ENCODE results near the gene NRDE2.

Gene NRDE2

GRCh38 chr14:90297876-90298629 is 33.7 kb downstream of the NRDE2 start:
- ChIA-PET POLR2A (no interaction called here), CTCF (interaction anchor here (1.6 to 5.9 kb wide), 4 partner anchors 8 to 461 kb away, joined by 3 to 48 read pairs (median 8); no protein-coding TSS in a partner anchor)
- no peak for DNase-seq (ENCODE audit: low read depth, low spot score)
- no peak for TF ChIP-seq CTCF (IDR thresholded peaks at IDR 0.05; ENCODE audit: insufficient read depth, low read length, missing control alignments)
- H3K4me3 ChIP-seq (ENCODE audit: low read depth, low read length), result no peak overlapping the region

GRCh38 chr14:90296641-90297040 is 35.1 kb downstream of the NRDE2 start:
- ChIA-PET POLR2A (no interaction called here), CTCF (interaction anchor here (0.7 to 5.9 kb wide), 2 partner anchors 7 to 399 kb away, joined by 3 to 48 read pairs; no protein-coding TSS in a partner anchor)
- no peak for TF ChIP-seq CTCF (IDR thresholded peaks at IDR 0.05; ENCODE audit: insufficient read depth, low read length, missing control alignments)
- no peak for DNase-seq (ENCODE audit: low read depth, low spot score)
- no peak overlapping the region for H3K4me3 ChIP-seq (ENCODE audit: low read depth, low read length)

DNA sequence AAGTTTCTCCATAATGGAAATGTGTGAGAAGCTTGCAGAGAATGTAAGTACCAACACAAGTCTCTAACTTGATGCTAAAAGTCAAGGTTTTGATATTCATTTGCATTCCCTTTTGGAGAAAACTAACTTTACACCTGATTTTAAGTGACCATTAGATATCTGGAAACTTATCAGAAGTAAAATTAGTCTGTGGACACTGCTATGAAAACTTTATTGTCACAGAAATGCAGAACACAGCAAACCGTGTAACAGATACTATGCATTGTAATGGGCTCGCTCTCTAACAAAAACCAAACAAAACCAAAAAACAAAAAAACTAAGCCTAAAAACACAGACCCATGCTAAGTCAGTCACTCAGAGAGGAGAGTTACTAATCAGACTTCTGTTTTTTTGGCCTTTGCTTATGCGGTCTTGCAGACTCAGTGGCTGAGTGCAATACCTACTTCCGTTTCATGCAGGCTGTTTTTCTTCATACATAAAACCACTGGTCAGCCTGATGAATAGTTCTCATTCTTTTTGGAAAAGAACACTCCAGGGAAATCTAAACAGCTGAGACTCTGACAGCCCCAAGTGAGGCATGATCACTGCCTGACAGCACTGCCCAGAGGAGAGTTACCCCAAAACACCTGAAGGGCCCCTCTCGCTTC is 35.7 kb downstream of the NRDE2 start:
- H3K4me3 ChIP-seq (ENCODE audit: low read depth, low read length), result no peak overlapping the region
- ChIA-PET POLR2A (no interaction called here), CTCF (interaction anchor here (5.9 kb wide), 1 partner anchor 6 kb away, joined by 48 read pairs; no protein-coding TSS in a partner anchor)
- no peak for DNase-seq (ENCODE audit: low read depth, low spot score)
- TF ChIP-seq CTCF (IDR thresholded peaks at IDR 0.05; ENCODE audit: insufficient read depth, low read length, missing control alignments), result no peak

- CTCF ChIA-PET, result no interaction called here
- no peak overlapping the region for H3K4me3 ChIP-seq (ENCODE audit: low read depth, low read length)
- POLR2A ChIA-PET, result no interaction called here
- no peak for TF ChIP-seq CTCF (IDR thresholded peaks at IDR 0.05; ENCODE audit: insufficient read depth, low read length, missing control alignments)
- DNase-seq (ENCODE audit: low read depth, low spot score), result no peak
These were observed 36.9 kb downstream of the NRDE2 start for GRCh38 chr14:90294872-90295271.

- DNase-seq (ENCODE audit: low read depth, low spot score), result no peak
- ChIA-PET POLR2A (no interaction called here), CTCF (no interaction called here)
- TF ChIP-seq CTCF (IDR thresholded peaks at IDR 0.05; ENCODE audit: insufficient read depth, low read length, missing control alignments), result no peak
- H3K4me3 ChIP-seq (ENCODE audit: low read depth, low read length), result no peak overlapping the region
These were observed 37.7 kb downstream of the NRDE2 start for GRCh38 chr14:90293766-90294730.
